Mesendoderm (in vitro differentiated cells): ENCODE data around the gene RAPGEF4.

ENCODE experiments used
- DNase-seq: peaks from one replicate; pipeline ENCODE4 v3.0.0; 2013
- H2AK5ac ChIP-seq: 2 replicates; pipeline ENCODE4 v1.6.1; 2013; ENCODE audit warnings: low read length, inconsistent platforms
- H2BK120ac ChIP-seq: 2 replicates; pipeline ENCODE4 v1.6.1; 2013; ENCODE audit warnings: low read depth, mild to moderate bottlenecking, low read length, moderate library complexity, mixed read lengths
- H2BK15ac ChIP-seq: replicated peaks from 2 replicates; pipeline ENCODE4 v1.6.1; 2013; ENCODE audit warnings: low read depth, mild to moderate bottlenecking, moderate library complexity
- H2BK5ac ChIP-seq: 2 replicates; pipeline ENCODE4 v1.6.1; 2013; ENCODE audit warnings: low read length, inconsistent platforms
- H3K18ac ChIP-seq: 2 replicates; pipeline ENCODE4 v1.6.1; 2013; ENCODE audit warnings: mild to moderate bottlenecking, low read length, mixed read lengths
- H3K23ac ChIP-seq: one replicate; pipeline ENCODE4 v1.6.1; 2013; ENCODE audit warnings: low read length
- H3K27ac ChIP-seq: 2 replicates; pipeline ENCODE4 v1.5.1; 2013; ENCODE audit warnings: low read depth, mild to moderate bottlenecking, inconsistent platforms, low read length, moderate library complexity
- H3K27me3 ChIP-seq: 2 replicates; pipeline ENCODE4 v1.6.1; 2013; ENCODE audit warnings: low read length, control low read depth, mild to moderate bottlenecking, inconsistent platforms; ENCODE audit not compliant: insufficient read depth, poor library complexity
- H3K36me3 ChIP-seq: 2 replicates; pipeline ENCODE4 v1.6.1; 2013; ENCODE audit warnings: low read length, inconsistent platforms; ENCODE audit not compliant: control insufficient read depth, insufficient read depth
- H3K4ac ChIP-seq: one replicate; pipeline ENCODE4 v1.6.1; 2013; ENCODE audit warnings: low read depth, mild to moderate bottlenecking, low read length, moderate library complexity
- H3K4me1 ChIP-seq: 2 replicates; pipeline ENCODE4 v1.6.1; 2013; ENCODE audit warnings: low read depth, low read length, inconsistent platforms; ENCODE audit not compliant: control insufficient read depth
- H3K4me2 ChIP-seq: 2 replicates; pipeline ENCODE4 v1.6.1; 2013; ENCODE audit warnings: low read length
- H3K4me3 ChIP-seq: 2 replicates; pipeline ENCODE4 v1.5.1; 2013; ENCODE audit warnings: mild to moderate bottlenecking, low read length
- H3K56ac ChIP-seq: one replicate; pipeline ENCODE4 v1.6.1; 2013; ENCODE audit warnings: low read length
- H3K79me1 ChIP-seq: 2 replicates; pipeline ENCODE4 v1.6.1; 2013; ENCODE audit warnings: low read length, inconsistent platforms
- H3K79me2 ChIP-seq: 2 replicates; pipeline ENCODE4 v1.6.1; 2013; ENCODE audit warnings: mild to moderate bottlenecking, low read length; ENCODE audit not compliant: control insufficient read depth, insufficient read depth
- H3K9ac ChIP-seq: 2 replicates; pipeline ENCODE4 v1.6.1; 2013; ENCODE audit warnings: low read length, inconsistent platforms
- H4K5ac ChIP-seq: one replicate; pipeline ENCODE4 v1.6.1; 2013; ENCODE audit warnings: low read length
- H4K8ac ChIP-seq: one replicate; pipeline ENCODE4 v1.6.1; 2013; ENCODE audit warnings: low read depth, mild to moderate bottlenecking, control low read depth, low read length, moderate library complexity
- WGBS: extraction: QIAGEN DNeasy Blood & Tissue Kit; methylation state at CpG from one replicate; pipeline ENCODE4 v1.1.7; 2013; ENCODE audit warnings: low lambda C conversion rate, missing lambda C conversion rate; ENCODE audit not compliant: insufficient coverage; ENCODE audit errors: extremely low coverage; 5-methylcytosine and 5-hydroxymethylcytosine counted together

RAPGEF4 gene

DNA sequence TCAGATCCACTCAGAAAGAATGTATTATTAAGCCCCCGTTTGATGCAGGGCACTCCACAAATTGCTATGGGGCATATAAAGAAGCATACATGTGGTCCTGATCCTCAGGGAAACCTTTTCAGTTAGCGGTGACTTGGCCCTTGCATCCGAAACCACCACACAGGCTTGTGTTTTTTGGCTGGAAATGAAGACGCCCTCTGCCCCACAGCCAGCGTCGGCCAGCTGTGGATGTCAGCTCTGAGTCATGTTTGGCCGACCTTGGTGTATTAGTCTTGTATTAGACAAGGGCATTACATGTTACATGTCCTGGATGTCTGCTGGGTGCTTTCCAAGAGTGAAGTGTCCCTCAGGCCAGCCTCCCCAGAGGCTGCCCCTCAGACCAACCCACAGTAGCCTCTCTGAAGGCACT is 232.4 kb downstream of the RAPGEF4 start:
- no peaks in the 10 kb centered on the region for H3K27me3 ChIP-seq
- H2BK15ac ChIP-seq: no peak overlapping the region
- no peaks in the 10 kb centered on the region for H3K36me3 ChIP-seq
- no peak overlapping the region for H3K4ac ChIP-seq
- H3K4me1 ChIP-seq: no peaks in the 10 kb centered on the region
- no peaks in the 10 kb centered on the region for H3K79me2 ChIP-seq
- no peaks in the 10 kb centered on the region for H3K79me1 ChIP-seq
- no peak overlapping the region for H3K9ac ChIP-seq
- no peak overlapping the region for H4K8ac ChIP-seq
- H3K27ac ChIP-seq: no peak overlapping the region
- no peak overlapping the region for H3K4me2 ChIP-seq
- no peak for DNase-seq
- H4K5ac ChIP-seq: no peak overlapping the region
- no peak overlapping the region for H3K18ac ChIP-seq
- H3K23ac ChIP-seq: no peak overlapping the region
- no peak overlapping the region for H2BK120ac ChIP-seq
- no peak overlapping the region for H3K56ac ChIP-seq
- WGBS: no CpG with 5 or more reads among the region's 7 CpGs
- no peak overlapping the region for H2BK5ac ChIP-seq
- no peak overlapping the region for H3K4me3 ChIP-seq
- no peak overlapping the region for H2AK5ac ChIP-seq

DNA sequence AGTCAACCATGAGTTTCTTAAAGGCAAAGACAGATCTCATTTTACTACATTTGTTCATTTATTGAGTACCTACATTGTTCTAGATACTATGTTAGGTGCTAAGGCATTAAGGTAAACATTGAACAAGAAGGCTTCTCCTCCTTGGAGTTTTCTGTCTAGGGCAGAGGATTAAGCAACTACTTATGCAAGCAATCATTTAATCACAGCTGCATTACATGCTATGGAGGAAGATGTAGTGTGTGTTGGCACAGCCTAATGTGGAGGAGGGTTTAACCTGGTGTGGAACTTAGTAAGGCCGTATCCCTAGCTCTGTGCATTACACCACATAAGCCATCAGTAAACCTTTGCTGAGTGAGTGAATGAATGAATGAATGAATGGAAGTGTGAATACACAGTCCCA is 233.5 kb downstream of the RAPGEF4 start:
- Histone ChIP-seq H3K56ac (no peak overlapping the region), H3K27me3 (no peaks in the 10 kb centered on the region), H3K27ac (no peak overlapping the region), H3K4ac (no peak overlapping the region), H3K79me1 (no peaks in the 10 kb centered on the region), H3K4me2 (no peak overlapping the region), H3K4me1 (no peaks in the 10 kb centered on the region), H2BK120ac (no peak overlapping the region), H3K36me3 (no peaks in the 10 kb centered on the region), H3K4me3 (no peak overlapping the region), H4K5ac (no peak overlapping the region), H2BK5ac (no peak overlapping the region), H3K9ac (no peak overlapping the region), H3K18ac (no peak overlapping the region), H2BK15ac (no peak overlapping the region), H3K79me2 (no peaks in the 10 kb centered on the region), H4K8ac (no peak overlapping the region), H2AK5ac (no peak overlapping the region), H3K23ac (no peak overlapping the region)
- no peak for DNase-seq
- WGBS: no CpG with 5 or more reads among the region's 1 CpG

DNA sequence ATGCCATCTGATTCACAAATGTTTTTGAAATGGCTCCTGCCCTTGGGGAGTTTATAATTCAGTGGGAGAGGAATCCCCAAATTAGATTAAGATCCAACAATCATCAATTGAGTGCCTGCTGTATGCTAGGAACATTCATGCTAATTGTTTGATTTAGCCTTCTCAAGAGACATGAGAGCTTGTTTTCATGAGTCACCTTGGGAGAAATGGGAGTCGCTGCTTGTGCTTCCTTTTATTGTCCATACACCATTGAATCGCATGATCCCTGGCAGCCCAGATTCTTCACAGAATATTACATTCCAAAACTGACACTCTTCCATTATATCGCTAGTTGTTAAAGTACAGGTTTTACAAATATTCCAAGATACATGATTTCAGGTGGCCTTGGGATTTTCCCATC is 234.0 kb downstream of the RAPGEF4 start:
- no peaks in the 10 kb centered on the region for H3K36me3 ChIP-seq
- no peaks in the 10 kb centered on the region for H3K4me1 ChIP-seq
- no peak overlapping the region for H2BK5ac ChIP-seq
- no peak overlapping the region for H4K8ac ChIP-seq
- no peak overlapping the region for H3K56ac ChIP-seq
- no peak overlapping the region for H3K4me3 ChIP-seq
- H2BK15ac ChIP-seq: no peak overlapping the region
- no peak overlapping the region for H2BK120ac ChIP-seq
- H3K27me3 ChIP-seq: no peaks in the 10 kb centered on the region
- H3K18ac ChIP-seq: no peak overlapping the region
- no peak overlapping the region for H3K4me2 ChIP-seq
- no CpG with 5 or more reads among the region's 3 CpGs for WGBS
- no peak overlapping the region for H2AK5ac ChIP-seq
- H3K27ac ChIP-seq: no peak overlapping the region
- DNase-seq: no peak
- no peak overlapping the region for H3K23ac ChIP-seq
- H3K79me2 ChIP-seq: no peaks in the 10 kb centered on the region
- no peaks in the 10 kb centered on the region for H3K79me1 ChIP-seq
- H4K5ac ChIP-seq: no peak overlapping the region
- no peak overlapping the region for H3K9ac ChIP-seq
- no peak overlapping the region for H3K4ac ChIP-seq

DNA sequence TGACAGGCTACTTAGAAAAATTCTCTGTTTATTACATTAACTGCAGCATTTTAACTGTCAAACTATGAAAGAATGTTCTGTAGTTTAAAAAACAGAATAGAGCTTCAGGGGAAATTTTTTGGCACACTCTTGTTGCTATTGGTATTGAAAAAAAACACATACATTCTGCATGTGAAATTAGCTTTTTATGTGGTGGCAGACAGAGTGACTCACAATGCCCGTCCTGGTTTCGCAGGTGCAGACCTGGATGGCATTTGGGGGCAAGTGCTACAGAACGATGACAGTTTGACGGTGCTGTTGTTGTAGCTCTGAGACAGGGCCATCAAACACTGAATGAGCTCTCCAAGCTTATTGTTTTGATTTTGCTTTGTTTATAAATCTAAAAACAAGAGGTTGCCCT is 235.0 kb downstream of the RAPGEF4 start:
- Histone ChIP-seq H3K27me3 (no peaks in the 10 kb centered on the region), H3K36me3 (no peaks in the 10 kb centered on the region), H3K79me1 (no peaks in the 10 kb centered on the region), H3K56ac (no peak overlapping the region), H3K27ac (no peak overlapping the region), H3K79me2 (no peaks in the 10 kb centered on the region), H2BK120ac (no peak overlapping the region), H2AK5ac (no peak overlapping the region), H2BK15ac (no peak overlapping the region), H3K18ac (no peak overlapping the region), H3K9ac (no peak overlapping the region), H3K4me2 (no peak overlapping the region), H2BK5ac (no peak overlapping the region), H4K5ac (no peak overlapping the region), H3K4me1 (no peaks in the 10 kb centered on the region), H4K8ac (no peak overlapping the region), H3K4me3 (no peak overlapping the region), H3K4ac (no peak overlapping the region), H3K23ac (no peak overlapping the region)
- DNase-seq: no peak
- WGBS: no CpG with 5 or more reads among the region's 4 CpGs

DNA sequence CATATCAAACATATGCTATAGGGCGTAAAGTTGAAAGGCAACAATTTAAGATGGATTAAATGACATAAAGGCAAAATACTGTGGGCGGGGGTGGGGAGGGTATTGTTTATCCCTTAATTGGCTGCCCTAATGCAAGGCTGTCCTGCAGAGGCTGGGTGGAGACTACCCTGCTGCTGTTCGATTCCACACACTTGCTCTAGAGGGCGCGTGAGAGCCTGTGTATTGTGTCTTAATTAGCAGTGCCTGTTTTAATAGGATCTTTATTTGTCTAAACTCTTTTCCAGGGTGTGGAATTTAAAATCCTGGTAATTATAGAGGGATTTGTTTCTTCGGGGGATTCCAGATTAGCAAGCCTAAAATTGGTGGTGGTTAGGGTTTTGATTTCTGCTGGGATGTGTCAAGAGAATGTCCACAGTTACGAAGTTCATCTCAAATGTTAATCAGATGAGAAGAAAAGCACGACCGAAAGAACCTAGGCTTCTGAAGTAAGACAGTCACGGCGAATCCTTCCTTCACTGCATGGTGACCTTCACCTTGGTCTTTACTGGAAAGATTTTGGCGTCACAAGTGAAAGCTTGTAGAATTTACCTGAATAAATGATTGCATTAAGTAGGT is 236.5 kb downstream of the RAPGEF4 start:
- Histone ChIP-seq H3K56ac (no peak overlapping the region), H4K8ac (no peak overlapping the region), H3K79me2 (no peaks in the 10 kb centered on the region), H2BK5ac (no peak overlapping the region), H3K4ac (no peak overlapping the region), H3K27ac (no peak overlapping the region), H3K23ac (no peak overlapping the region), H2AK5ac (no peak overlapping the region), H3K4me2 (no peak overlapping the region), H2BK15ac (no peak overlapping the region), H3K18ac (no peak overlapping the region), H3K79me1 (no peaks in the 10 kb centered on the region), H2BK120ac (no peak overlapping the region), H4K5ac (no peak overlapping the region), H3K36me3 (no peaks in the 10 kb centered on the region), H3K4me3 (no peak overlapping the region), H3K27me3 (no peaks in the 10 kb centered on the region), H3K9ac (no peak overlapping the region), H3K4me1 (no peaks in the 10 kb centered on the region)
- no CpG with 5 or more reads among the region's 12 CpGs for WGBS
- DNase-seq: peak; percentile 60

DNA sequence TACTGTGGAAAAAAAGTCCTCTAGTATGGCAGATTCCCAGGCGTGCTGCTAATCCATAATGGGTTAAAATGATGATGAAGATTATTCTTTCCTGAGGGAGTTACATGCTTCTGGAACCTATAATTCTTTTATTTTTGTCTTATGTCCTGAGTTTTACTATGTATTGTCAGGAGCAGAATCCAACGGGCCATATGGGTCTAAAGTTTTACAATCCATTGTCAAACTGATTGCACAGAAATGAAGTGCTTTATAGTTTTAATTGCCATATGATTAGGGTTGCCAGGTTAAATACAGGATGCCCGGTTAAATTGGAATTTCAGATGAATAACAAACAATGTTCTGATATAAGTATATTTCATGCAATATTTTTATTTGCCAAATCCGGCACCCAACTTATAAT is 239.1 kb downstream of the RAPGEF4 start:
- no peak overlapping the region for H3K4ac ChIP-seq
- no peak overlapping the region for H2BK5ac ChIP-seq
- H3K36me3 ChIP-seq: no peaks in the 10 kb centered on the region
- H3K9ac ChIP-seq: no peak overlapping the region
- H3K27me3 ChIP-seq: no peaks in the 10 kb centered on the region
- H3K27ac ChIP-seq: no peak overlapping the region
- DNase-seq: no peak
- H3K18ac ChIP-seq: no peak overlapping the region
- no CpG with 5 or more reads among the region's 4 CpGs for WGBS
- no peaks in the 10 kb centered on the region for H3K79me2 ChIP-seq
- no peaks in the 10 kb centered on the region for H3K79me1 ChIP-seq
- no peak overlapping the region for H2AK5ac ChIP-seq
- no peak overlapping the region for H3K4me3 ChIP-seq
- H4K8ac ChIP-seq: no peak overlapping the region
- no peak overlapping the region for H2BK15ac ChIP-seq
- H3K4me2 ChIP-seq: no peak overlapping the region
- no peaks in the 10 kb centered on the region for H3K4me1 ChIP-seq
- no peak overlapping the region for H3K56ac ChIP-seq
- no peak overlapping the region for H4K5ac ChIP-seq
- H3K23ac ChIP-seq: no peak overlapping the region
- H2BK120ac ChIP-seq: no peak overlapping the region
